ENCODE measurements around the gene DOCK3.

The DOCK3 gene

GRCh38 chr3:51337666-51338065, 662.9 kb downstream of the DOCK3 start:
- H2AK5ac ChIP-seq (ENCODE audit: low read length), result no peak overlapping the region
- H3K27me3 ChIP-seq (ENCODE audit: insufficient read depth, low read length, poor library complexity), result no peaks in the 10 kb centered on the region
- no peak overlapping the region for H2BK5ac ChIP-seq (ENCODE audit: low read length)
- no peak for DNase-seq
- no peak overlapping the region for H3K23ac ChIP-seq (ENCODE audit: low read length)
- no peak overlapping the region for H3K4ac ChIP-seq (ENCODE audit: low read depth, low read length)
- no peak overlapping the region for H4K5ac ChIP-seq (ENCODE audit: low read length)
- no peak overlapping the region for H4K8ac ChIP-seq (ENCODE audit: low read depth, low read length)
- no CpG with 5 or more reads among the region's 1 CpG for WGBS (ENCODE audit: extremely low coverage, insufficient coverage, low lambda C conversion rate)
- H3K56ac ChIP-seq (ENCODE audit: low read length), result no peak overlapping the region
- no peak overlapping the region for H2BK120ac ChIP-seq (ENCODE audit: low read depth, low read length)
- H3K79me1 ChIP-seq (ENCODE audit: low read length), result no peaks in the 10 kb centered on the region
- H3K4me3 ChIP-seq (ENCODE audit: low read length), result no peak overlapping the region
- peaks cover 7% of the 10 kb centered on the region for H3K4me1 ChIP-seq (ENCODE audit: control insufficient read depth, low read depth, low read length)
- H3K27ac ChIP-seq (ENCODE audit: low read depth, low read length), result no peak overlapping the region
- H3K79me2 ChIP-seq (ENCODE audit: control insufficient read depth, insufficient read depth, low read length), result no peaks in the 10 kb centered on the region
- H3K4me2 ChIP-seq (ENCODE audit: low read length), result no peak overlapping the region
- H2BK15ac ChIP-seq (replicated peaks; ENCODE audit: low read depth), result no peak overlapping the region
- H3K9ac ChIP-seq (ENCODE audit: low read length), result no peak overlapping the region
- no peaks in the 10 kb centered on the region for H3K36me3 ChIP-seq (ENCODE audit: control insufficient read depth, insufficient read depth, low read length)
- H3K18ac ChIP-seq (ENCODE audit: low read length), result no peak overlapping the region

GRCh38 chr3:51338632-51339031, 663.9 kb downstream of the DOCK3 start:
- no peaks in the 10 kb centered on the region for H3K79me1 ChIP-seq (ENCODE audit: low read length)
- WGBS (ENCODE audit: extremely low coverage, insufficient coverage, low lambda C conversion rate), result no CpG with 5 or more reads among the region's 3 CpGs
- no peak overlapping the region for H3K56ac ChIP-seq (ENCODE audit: low read length)
- no peak for DNase-seq
- H2BK15ac ChIP-seq (replicated peaks; ENCODE audit: low read depth), result no peak overlapping the region
- no peak overlapping the region for H3K27ac ChIP-seq (ENCODE audit: low read depth, low read length)
- no peaks in the 10 kb centered on the region for H3K27me3 ChIP-seq (ENCODE audit: insufficient read depth, low read length, poor library complexity)
- H2AK5ac ChIP-seq (ENCODE audit: low read length), result no peak overlapping the region
- no peak overlapping the region for H3K18ac ChIP-seq (ENCODE audit: low read length)
- no peak overlapping the region for H3K4ac ChIP-seq (ENCODE audit: low read depth, low read length)
- no peaks in the 10 kb centered on the region for H3K36me3 ChIP-seq (ENCODE audit: control insufficient read depth, insufficient read depth, low read length)
- no peak overlapping the region for H2BK120ac ChIP-seq (ENCODE audit: low read depth, low read length)
- H3K4me1 ChIP-seq (ENCODE audit: control insufficient read depth, low read depth, low read length), result peaks cover 7% of the 10 kb centered on the region
- H3K9ac ChIP-seq (ENCODE audit: low read length), result no peak overlapping the region
- no peak overlapping the region for H3K4me2 ChIP-seq (ENCODE audit: low read length)
- H4K8ac ChIP-seq (ENCODE audit: low read depth, low read length), result no peak overlapping the region
- H3K4me3 ChIP-seq (ENCODE audit: low read length), result no peak overlapping the region
- no peak overlapping the region for H2BK5ac ChIP-seq (ENCODE audit: low read length)
- no peak overlapping the region for H3K23ac ChIP-seq (ENCODE audit: low read length)
- no peak overlapping the region for H4K5ac ChIP-seq (ENCODE audit: low read length)
- H3K79me2 ChIP-seq (ENCODE audit: control insufficient read depth, insufficient read depth, low read length), result no peaks in the 10 kb centered on the region

GRCh38 chr3:51340013-51340829, 665.5 kb downstream of the DOCK3 start:
- H2BK120ac ChIP-seq (ENCODE audit: low read depth, low read length), result no peak overlapping the region
- H4K8ac ChIP-seq (ENCODE audit: low read depth, low read length), result no peak overlapping the region
- H2BK15ac ChIP-seq (replicated peaks; ENCODE audit: low read depth), result no peak overlapping the region
- no peak overlapping the region for H4K5ac ChIP-seq (ENCODE audit: low read length)
- no peaks in the 10 kb centered on the region for H3K36me3 ChIP-seq (ENCODE audit: control insufficient read depth, insufficient read depth, low read length)
- no peaks in the 10 kb centered on the region for H3K79me2 ChIP-seq (ENCODE audit: control insufficient read depth, insufficient read depth, low read length)
- H3K9ac ChIP-seq (ENCODE audit: low read length), result no peak overlapping the region
- no peak overlapping the region for H3K56ac ChIP-seq (ENCODE audit: low read length)
- no peaks in the 10 kb centered on the region for H3K79me1 ChIP-seq (ENCODE audit: low read length)
- H3K27me3 ChIP-seq (ENCODE audit: insufficient read depth, low read length, poor library complexity), result no peaks in the 10 kb centered on the region
- H3K23ac ChIP-seq (ENCODE audit: low read length), result no peak overlapping the region
- H3K4ac ChIP-seq (ENCODE audit: low read depth, low read length), result no peak overlapping the region
- H3K27ac ChIP-seq (ENCODE audit: low read depth, low read length), result no peak overlapping the region
- no peak overlapping the region for H3K18ac ChIP-seq (ENCODE audit: low read length)
- no CpG with 5 or more reads among the region's 4 CpGs for WGBS (ENCODE audit: extremely low coverage, insufficient coverage, low lambda C conversion rate)
- H2BK5ac ChIP-seq (ENCODE audit: low read length), result no peak overlapping the region
- H3K4me2 ChIP-seq (ENCODE audit: low read length), result no peak overlapping the region
- peak; percentile 79 for DNase-seq
- H2AK5ac ChIP-seq (ENCODE audit: low read length), result no peak overlapping the region
- no peak overlapping the region for H3K4me3 ChIP-seq (ENCODE audit: low read length)
- H3K4me1 ChIP-seq (ENCODE audit: control insufficient read depth, low read depth, low read length), result peaks cover 7% of the 10 kb centered on the region

- WGBS (ENCODE audit: extremely low coverage, insufficient coverage, low lambda C conversion rate), result no CpG with 5 or more reads among the region's 8 CpGs
- H4K5ac ChIP-seq (ENCODE audit: low read length), result no peak overlapping the region
- H3K4ac ChIP-seq (ENCODE audit: low read depth, low read length), result no peak overlapping the region
- H4K8ac ChIP-seq (ENCODE audit: low read depth, low read length), result no peak overlapping the region
- peaks cover 7% of the 10 kb centered on the region for H3K4me1 ChIP-seq (ENCODE audit: control insufficient read depth, low read depth, low read length)
- no peaks in the 10 kb centered on the region for H3K36me3 ChIP-seq (ENCODE audit: control insufficient read depth, insufficient read depth, low read length)
- H3K79me2 ChIP-seq (ENCODE audit: control insufficient read depth, insufficient read depth, low read length), result no peaks in the 10 kb centered on the region
- H3K23ac ChIP-seq (ENCODE audit: low read length), result no peak overlapping the region
- DNase-seq, result no peak
- H3K27ac ChIP-seq (ENCODE audit: low read depth, low read length), result no peak overlapping the region
- no peak overlapping the region for H2BK120ac ChIP-seq (ENCODE audit: low read depth, low read length)
- H2BK15ac ChIP-seq (replicated peaks; ENCODE audit: low read depth), result no peak overlapping the region
- no peak overlapping the region for H3K56ac ChIP-seq (ENCODE audit: low read length)
- H3K4me3 ChIP-seq (ENCODE audit: low read length), result no peak overlapping the region
- H3K9ac ChIP-seq (ENCODE audit: low read length), result no peak overlapping the region
- no peak overlapping the region for H2AK5ac ChIP-seq (ENCODE audit: low read length)
- H3K4me2 ChIP-seq (ENCODE audit: low read length), result no peak overlapping the region
- H3K27me3 ChIP-seq (ENCODE audit: insufficient read depth, low read length, poor library complexity), result no peaks in the 10 kb centered on the region
- H3K79me1 ChIP-seq (ENCODE audit: low read length), result no peaks in the 10 kb centered on the region
- H2BK5ac ChIP-seq (ENCODE audit: low read length), result no peak overlapping the region
- H3K18ac ChIP-seq (ENCODE audit: low read length), result no peak overlapping the region
Measured at GRCh38 chr3:51340989-51341636, 666.4 kb downstream of the DOCK3 start.

- no peaks in the 10 kb centered on the region for H3K79me2 ChIP-seq (ENCODE audit: control insufficient read depth, insufficient read depth, low read length)
- H3K4me1 ChIP-seq (ENCODE audit: control insufficient read depth, low read depth, low read length), result peaks cover 7% of the 10 kb centered on the region
- H3K56ac ChIP-seq (ENCODE audit: low read length), result no peak overlapping the region
- no peaks in the 10 kb centered on the region for H3K79me1 ChIP-seq (ENCODE audit: low read length)
- H4K5ac ChIP-seq (ENCODE audit: low read length), result no peak overlapping the region
- no peak overlapping the region for H3K4me2 ChIP-seq (ENCODE audit: low read length)
- H2BK120ac ChIP-seq (ENCODE audit: low read depth, low read length), result no peak overlapping the region
- H3K4ac ChIP-seq (ENCODE audit: low read depth, low read length), result no peak overlapping the region
- no CpG with 5 or more reads among the region's 7 CpGs for WGBS (ENCODE audit: extremely low coverage, insufficient coverage, low lambda C conversion rate)
- H2BK5ac ChIP-seq (ENCODE audit: low read length), result no peak overlapping the region
- H2AK5ac ChIP-seq (ENCODE audit: low read length), result no peak overlapping the region
- H3K27ac ChIP-seq (ENCODE audit: low read depth, low read length), result no peak overlapping the region
- no peaks in the 10 kb centered on the region for H3K27me3 ChIP-seq (ENCODE audit: insufficient read depth, low read length, poor library complexity)
- no peak overlapping the region for H3K9ac ChIP-seq (ENCODE audit: low read length)
- no peak overlapping the region for H3K18ac ChIP-seq (ENCODE audit: low read length)
- no peak overlapping the region for H4K8ac ChIP-seq (ENCODE audit: low read depth, low read length)
- H3K4me3 ChIP-seq (ENCODE audit: low read length), result no peak overlapping the region
- no peaks in the 10 kb centered on the region for H3K36me3 ChIP-seq (ENCODE audit: control insufficient read depth, insufficient read depth, low read length)
- H2BK15ac ChIP-seq (replicated peaks; ENCODE audit: low read depth), result no peak overlapping the region
- no peak for DNase-seq
- H3K23ac ChIP-seq (ENCODE audit: low read length), result no peak overlapping the region
Measured at GRCh38 chr3:51343918-51344687, 669.4 kb downstream of the DOCK3 start.

Data from mesendoderm (in vitro differentiated cells).